Mucosa of gallbladder (tissue), 1 donor: ENCODE data around the gene RABAC1. TPM values are rescaled to one million over a fixed set of nuclear protein-coding genes. Genes with fewer than 3 reads are reported as not detected.
"Not testable (repeated sequence)": the region's sequence is repeated elsewhere in the genome, so short reads cannot be mapped to it uniquely, and the experiment has no call there.

ENCODE experiments used
- DNase-seq: peaks from one replicate; pipeline ENCODE4 v3.0.0-alpha.2; 2020; ENCODE audit warnings: low spot score
- total RNA-seq: library from RNA; stranded (reverse); gene quantifications from one replicate; pipeline ENCODE4 v1.2.1, GENCODE V29; 2021
- donor health status: DM: no; HTN: no; CAD: no.

RABAC1 gene, protein sequence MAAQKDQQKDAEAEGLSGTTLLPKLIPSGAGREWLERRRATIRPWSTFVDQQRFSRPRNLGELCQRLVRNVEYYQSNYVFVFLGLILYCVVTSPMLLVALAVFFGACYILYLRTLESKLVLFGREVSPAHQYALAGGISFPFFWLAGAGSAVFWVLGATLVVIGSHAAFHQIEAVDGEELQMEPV
- total RNA-seq = 188 TPM

DNA sequence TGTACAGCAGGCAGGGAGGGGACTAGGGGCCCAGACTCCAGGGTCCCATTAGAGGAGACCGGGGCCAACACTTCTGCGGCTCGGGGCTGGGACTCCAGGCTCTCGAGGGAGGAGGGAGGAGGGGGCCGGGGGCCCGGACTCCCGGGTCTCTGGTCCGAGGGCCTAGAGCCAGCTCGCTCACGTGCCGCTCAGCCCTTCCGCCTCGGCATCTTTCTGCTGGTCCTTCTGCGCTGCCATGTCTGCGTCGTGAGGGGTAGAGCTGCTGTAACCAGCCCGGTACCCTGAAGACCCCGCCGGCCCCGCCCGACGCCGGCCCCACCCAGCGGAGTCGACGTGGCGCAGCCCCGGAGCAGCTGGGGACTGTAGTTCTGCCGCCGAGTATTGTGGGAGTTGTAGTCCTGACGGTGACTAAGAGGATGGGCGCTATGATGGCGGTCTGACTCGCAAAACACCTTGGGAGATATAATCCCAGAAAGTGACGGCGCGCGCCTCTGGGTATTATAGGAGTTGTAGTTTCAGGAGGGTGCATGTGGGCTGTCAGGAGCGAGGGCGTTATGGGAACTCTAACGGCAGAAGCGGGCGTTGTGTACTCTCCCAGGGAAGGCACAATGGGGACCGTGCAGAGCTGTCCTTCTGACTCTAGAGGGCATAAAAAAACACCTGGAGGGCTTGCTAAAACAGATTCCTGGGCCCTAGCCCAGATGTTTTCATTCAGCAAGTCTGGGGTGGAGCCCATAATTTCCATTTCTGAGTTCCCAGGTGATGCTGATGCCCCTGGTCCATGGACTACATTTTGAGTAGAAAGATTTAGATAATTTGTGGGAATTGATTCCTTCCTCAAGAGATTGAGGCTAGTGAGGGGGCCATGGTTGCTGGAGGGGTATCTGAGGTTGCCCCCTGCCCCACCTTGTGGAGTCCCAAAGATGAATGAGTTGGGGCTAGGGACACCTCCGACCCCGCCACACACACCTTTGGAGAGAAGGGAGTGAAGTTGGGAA, at the start of gene RABAC1:
TSS of gene RABAC1 (minus strand) at position 266 of the 998 bp plus-strand sequence. CDS start at position 237, 29 bp downstream.
- DNase-seq = peak; percentile 91

DNA sequence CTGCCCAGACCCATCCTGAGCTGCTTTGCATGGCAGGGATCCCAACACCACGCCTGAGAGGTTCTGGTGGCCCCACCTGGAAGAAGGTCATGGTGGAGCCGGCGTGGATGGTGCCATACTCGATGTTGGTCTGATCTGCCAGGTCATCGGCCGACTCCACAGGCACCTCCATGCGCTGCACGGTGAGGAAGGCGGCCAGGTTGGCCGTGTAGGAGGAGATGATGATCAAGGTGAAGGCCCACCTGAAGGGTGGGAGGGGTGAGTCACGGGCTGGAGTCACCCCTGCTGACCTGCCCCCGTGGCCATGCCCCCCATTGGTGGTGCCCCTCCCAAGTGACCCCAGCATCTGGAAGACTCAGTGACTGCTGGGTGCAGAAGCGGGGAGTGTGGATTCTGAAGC, 47.4 kb upstream of the RABAC1 start:
- DNase-seq = no peak

DNA sequence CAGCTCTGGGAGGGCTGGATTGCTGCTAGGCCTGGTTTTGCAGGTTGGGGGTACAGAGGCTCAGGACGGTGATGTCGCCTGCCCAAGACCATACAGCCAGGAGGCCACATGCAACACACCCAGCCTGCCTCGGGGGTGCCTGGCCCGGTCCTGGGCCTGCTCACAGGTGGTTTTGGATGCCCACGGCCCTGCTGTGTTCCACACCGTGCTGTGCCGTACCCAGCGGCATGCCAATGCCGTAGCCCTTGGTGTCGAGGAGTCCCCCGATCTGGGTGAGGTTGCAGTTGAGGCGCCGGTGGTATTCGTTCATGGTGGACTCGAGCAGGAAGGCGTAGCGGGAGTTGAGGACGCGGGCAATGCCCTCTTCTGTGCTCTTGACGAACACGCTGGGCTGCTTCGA, 46.4 kb upstream of the RABAC1 start:
- no peak for DNase-seq

DNA sequence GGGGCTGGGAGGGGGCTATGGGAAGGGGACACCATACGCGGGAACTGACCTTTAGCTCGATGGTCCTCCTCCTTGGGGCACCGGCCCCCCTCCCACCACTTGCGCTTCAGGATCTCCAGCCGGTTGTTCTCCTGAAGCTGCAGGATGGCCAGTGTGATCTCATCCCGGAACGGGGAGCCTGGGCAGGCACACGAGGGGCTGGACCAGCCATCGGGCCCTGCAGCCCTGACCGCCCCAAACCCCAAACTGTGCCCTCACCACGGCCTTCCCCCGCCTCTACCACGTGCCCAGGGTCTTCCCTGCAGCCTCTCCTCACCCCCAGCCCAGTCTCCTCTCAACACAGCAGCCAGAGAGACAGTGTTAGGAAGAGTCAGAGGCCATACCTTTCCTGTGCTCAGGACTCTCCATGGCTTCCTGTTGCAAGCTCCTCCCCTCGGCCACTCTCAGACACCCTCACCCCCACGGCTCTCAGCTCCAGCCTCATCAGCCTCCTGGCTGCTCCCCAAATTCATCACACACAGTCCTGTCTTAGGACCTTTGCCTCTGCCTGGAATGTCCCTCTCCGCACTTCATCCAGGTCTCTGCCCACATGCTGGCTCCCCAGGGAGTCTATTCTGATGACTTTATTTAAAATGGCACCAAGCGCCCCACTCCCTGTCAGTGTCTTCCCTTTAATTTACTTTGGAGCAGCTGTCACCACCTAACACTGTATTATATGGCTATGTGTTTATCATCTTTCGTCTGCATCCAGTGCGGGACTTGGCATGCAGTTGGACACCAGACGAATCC, 44.6 kb upstream of the RABAC1 start:
- DNase-seq = no peak

DNA sequence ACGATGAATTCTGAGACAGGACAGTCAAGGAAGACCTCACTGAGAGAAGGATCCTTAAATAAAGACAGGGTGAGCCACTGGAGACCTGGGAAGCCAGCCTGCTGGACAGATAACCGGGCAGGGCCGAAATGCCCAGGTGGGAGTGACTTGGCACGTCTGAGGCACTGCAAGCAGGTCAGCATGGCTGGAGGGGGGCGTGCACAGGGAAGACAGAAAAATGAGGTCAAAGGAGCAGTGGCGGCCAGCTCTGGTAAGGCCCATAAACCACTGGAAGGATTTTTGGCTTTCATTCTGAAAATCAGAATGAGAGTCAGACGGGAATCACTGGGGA, 40.7 kb upstream of the RABAC1 start:
- DNase-seq = no peak

DNA sequence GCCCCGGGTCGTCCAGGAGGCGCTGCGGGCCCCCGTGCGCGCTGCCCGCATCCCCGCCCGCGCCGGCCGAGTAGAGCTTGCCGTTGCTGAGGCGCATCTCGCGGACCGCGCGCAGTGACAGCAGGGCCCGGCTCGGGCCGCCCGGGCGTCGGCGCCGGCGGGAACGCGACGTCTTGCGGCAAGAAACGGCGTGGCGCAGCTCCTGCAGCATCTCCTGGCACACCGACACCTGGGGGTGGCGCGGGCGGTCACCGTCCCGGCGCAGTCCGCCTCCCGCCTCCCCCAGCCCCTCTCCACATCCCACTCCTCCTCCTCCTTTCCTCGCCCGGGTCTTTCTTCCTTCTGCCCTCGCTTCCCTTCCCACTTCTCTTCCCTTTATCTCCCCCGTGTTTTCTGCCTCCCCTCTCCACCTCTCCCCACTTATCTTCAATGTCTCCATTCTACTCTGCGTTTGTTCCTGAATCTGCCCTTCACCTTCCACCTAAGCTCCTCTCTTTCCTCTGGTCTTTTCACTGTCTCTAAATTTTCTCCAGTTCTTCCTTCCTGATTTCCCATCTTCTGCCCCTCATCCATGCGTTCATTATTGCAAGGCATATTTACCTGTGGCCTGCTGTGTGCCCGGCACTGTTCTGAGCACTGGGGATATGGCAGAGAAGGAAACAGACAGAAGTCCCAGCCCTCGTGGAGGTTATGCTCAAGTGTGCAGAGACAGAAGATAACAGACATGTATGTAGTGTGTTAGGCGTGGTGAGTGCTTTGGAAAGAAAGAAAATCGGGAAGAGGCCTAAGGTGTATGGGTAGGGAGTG, 40.2 kb upstream of the RABAC1 start:
- DNase-seq = no peak

DNA sequence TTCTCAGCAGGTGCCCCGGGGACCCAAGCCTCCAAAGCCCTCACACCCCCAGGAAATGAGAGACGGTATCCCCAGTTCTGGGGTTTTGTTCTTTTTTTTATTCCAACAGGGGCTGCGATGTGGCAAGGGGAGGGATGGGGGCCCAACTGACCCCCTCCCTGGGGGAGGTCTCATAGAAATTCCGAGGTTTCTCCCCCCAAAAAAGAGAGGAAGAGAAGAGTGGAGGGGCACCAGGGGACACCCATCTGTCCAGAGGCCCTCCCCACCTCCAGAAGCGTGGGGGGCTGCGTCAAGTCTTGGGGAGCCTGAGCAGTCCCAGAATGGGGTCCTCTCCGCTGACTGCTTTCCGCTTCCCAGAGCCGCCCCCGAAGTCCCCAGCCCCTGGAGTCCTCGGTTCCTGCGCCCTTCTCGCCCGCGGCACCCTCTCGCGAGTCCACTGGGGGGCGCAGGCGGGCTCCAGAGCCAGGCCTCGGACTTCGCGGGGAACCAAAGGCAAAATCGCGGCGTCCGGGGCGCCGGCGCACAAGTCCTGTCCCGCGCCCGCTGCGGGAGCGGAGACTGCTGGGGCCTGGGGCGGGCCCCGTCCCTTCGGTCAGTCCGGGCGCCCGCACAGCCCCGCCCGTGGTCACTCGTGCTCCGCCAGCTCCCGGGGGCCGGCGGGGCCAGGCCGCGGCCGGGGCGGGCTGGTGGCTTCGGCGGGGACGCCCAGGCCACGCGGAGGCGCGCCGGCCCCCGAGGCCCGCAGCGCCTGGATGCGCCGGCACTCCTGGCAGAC, 39.3 kb upstream of the RABAC1 start:
- DNase-seq = no peak

DNA sequence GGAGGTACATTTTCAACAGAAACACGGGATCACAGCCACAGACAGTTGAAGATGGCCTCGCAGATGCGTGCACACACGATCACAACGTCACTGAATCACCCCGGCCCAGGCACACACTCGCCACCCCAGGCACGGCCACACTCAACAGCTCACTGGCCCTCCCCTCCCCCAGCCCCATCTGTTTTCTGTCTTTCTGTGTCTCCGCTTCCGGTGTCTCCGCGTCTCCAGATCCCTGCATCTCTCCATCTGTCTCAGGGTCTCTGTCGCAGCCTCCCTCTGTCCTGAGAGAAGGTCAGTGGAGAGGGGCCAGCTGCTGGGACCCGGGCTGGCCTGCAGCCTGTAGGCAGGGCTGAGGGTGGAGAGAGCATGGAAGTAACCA, 38.7 kb upstream of the RABAC1 start:
- DNase-seq = no peak

DNA sequence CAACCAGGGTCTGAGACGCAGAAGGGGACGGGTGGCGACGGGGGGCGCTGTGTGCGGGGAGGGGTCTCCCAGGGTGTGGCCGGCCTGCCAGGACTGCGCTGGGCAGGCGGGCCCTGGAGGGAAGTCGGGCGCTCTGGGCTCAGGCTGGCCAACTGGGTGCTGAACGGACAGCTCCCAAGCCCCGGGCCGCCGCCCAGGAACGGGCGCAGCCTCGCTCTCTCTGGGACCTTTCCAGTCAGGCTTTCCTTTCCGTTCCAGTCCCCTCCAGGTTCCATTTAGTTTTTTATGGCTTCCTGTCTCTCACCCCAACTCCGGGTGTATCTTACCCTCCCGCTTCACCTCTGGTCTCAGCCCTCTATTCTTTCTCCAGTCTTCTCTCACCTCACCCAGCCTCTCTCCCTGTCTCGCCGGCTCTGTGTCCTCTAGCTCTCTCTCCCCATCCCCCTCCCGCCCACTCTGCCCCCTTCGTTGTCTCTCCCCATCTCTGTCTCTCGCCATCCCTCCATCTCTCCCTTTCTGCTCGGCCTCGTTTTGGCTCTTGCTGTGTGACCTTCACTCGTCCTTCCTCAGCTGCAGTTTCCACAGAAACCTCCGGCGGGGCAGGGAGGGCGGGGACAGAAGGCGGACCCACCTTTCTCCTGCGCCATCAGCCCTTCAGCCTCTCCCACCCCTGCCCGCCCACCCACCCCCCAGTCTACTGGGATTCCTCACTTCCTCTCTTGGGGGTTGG, 38.2 kb upstream of the RABAC1 start:
- peak; percentile 47 for DNase-seq

DNA sequence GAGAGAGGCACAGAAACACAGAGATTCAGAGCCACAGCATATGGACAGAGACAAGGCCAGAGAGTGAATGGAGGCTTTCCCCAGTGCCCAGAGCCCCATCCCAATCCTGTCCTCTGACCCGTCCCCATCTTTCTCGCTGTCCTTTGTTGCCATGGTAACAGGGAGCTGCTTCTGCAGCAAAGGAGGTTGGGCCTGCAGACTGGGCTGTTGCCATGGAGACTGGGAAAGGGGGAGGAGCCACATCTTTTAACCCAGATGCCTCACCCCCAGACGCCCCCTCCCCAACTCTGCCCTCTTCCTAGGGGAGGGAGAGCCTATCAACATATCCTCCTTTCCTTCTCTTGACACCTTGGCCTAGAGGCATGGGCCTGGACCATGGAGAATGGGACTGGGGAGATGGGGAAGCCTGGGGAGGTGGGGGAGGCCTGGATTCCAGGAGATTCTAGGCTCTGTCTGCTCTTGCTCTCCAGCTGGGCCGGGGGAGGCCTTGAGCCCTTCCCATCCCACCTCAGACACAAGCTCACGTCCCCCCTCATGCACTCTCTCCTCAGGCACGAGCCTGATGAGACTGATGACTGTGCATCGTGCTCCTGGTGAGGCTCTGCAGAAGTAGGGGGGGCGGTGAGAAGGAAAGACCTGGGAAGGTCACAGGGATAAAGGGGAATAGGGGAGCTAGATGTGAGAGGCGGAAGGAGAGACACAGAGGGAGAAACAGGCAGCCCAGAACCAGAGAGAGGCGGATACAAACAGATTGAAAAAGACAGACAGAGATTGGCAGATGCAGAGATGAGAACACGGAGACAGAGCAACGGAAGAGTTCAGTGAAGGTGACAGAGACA, 37.1 kb upstream of the RABAC1 start:
- no peak for DNase-seq

DNA sequence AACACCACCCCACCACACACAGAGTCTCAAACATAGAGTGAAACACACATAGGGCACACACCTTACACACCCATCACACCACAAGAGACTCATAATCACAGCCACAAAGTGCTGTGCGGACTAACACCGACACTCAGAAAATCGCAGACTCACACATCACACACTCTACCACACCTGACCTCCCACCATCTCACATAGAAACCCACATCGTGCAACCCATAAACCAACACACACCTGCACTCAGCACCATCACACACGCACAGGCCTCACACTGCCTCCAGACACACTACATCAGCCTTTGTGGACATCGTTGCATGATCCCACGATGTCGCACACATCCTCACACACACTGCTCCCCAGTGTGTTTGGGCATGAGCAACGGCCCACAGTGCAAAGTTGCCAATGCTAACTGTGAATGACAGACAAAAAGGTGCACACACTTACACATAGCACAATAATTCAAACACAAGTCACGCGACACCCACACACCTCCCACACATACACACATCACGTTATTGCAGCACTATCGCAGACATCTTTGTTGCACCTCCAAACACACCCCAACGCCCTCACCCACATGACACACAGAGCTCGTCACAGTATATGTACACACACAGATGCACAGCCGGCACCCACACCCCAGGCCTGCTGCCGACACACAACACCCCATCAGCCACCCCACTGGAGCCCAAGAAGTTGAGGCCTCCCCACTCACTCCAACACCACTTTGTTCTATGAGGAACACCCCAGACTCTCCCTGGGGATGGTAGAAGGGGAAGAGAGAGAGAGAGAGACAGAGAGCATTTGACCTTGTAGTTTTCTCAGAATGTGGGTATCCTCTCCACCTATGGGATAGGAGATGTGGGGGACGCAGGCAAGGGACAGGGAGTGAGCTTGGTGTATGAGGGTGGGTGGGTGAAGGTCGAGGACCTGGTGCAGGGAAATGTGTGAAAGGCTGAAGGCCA, 36.2 kb upstream of the RABAC1 start:
- no peak for DNase-seq

DNA sequence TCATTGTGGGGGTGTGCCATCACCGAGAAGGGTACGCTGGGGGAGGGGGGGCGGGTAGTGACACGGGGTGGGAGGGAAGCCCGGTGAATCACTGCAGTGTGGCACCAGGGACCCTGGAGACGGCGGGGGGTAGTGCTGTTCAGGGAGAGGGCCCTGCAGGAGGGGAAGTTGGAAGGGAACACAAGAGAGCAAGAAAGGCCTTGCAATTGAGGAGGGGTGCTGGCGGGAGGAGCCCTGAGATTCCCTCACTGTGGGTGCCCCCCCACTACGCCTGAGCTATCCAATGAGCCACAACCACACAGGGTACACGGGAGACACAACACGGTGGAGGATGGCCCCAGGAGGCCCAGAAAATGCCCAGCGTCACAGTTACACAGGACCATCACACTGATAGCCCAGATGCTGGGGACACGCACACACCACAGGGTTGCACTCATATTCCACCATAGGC, 35.4 kb upstream of the RABAC1 start:
- no peak for DNase-seq

DNA sequence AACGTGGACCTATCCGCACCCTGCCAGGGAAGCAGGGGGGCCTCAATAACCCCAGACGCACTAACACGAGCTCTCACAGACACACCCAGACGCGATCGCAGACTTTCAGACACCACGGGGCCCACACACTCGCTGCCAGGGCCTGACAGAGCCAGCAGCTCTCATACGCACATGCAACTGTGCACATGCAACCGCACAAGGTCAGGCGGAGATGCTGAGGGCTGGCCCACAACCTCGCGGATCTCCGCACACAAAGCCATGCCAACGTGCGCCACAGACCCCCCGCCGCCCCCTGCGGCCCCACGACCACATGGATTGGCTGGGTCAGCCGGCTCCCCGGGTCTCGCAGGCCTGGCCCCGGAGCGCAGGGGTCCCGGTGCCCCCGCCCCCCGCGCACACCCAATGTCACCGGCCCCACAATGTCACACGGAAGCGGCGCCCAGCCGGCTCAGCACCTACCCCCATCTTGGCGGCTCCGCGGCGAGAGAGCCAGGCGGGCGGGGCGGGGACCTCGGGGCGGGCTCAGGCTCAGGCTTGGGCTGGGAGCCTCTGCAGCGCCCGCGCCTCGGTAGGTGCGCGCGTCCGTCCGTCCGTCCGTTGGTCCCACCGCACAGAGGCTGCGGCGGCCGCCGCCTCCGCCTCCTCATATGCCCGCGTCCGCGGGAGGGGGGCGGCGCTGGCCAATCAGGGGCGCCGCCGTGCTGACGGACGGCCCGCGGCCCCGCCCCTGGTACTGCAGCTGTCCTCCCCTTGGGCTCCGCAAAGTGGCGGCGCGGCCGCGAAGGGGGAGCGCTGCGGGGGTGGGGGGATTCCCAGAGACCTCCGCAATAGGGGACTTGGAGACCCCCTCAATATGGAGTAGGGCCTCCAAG, 34.7 kb upstream of the RABAC1 start, which contains the start of gene ATP1A3:
TSS of gene ATP1A3 (minus strand) at position 619 of the 872 bp plus-strand sequence. CDS start at position 465, 154 bp downstream.
- DNase-seq = no peak

DNA sequence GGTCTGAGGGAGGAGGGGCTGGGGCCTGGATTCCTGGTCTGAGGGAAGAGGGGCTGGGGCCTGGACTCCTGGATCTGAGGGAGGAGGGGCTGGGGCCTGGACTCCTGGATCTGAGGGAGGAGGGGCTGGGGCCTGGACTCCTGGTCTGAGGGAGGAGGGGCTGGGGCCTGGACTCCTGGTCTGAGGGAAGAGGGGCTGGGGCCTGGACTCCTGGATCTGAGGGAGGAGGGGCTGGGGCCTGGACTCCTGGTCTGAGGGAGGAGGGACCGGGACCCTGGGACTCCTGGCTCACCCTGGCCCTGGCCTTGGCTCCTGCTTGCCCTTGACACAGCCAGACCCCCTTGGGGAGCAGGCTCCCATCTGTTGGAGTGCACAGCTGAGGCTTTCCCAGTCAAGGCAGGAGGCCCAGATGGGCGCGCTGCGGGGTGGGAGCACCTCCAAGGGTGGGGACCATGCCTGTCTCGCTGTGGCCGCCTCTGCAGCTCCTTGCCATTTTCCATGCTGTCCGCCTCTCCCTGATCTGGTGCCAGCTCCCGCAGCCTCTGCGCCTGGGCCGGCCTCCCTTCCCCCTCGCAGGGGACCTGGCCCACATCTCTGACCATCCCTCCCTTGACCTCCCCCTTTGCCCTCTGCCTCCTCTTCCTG, 32.9 kb upstream of the RABAC1 start:
- DNase-seq = not testable (repeated sequence)

DNA sequence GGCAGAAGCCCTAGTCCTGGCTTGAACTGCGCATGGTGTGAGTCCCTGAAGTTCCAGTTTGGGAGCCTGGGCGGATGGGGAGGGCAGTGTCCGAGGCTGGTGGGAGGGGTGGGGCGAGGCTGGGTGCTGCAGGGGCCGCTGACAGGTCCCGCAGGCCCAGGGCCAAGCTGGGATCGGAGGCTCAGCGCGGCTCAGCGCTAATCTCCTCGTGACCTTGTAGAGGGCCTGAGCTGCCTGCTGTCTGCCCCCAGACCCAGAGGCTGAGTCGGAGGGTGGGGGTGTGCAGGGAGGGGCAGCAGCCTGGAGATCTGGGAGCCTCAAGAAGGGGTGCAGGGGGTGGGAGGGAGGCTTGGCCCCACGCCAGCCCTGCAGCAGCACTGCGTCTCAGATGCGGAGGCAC, 31.9 kb upstream of the RABAC1 start:
- DNase-seq = no peak

DNA sequence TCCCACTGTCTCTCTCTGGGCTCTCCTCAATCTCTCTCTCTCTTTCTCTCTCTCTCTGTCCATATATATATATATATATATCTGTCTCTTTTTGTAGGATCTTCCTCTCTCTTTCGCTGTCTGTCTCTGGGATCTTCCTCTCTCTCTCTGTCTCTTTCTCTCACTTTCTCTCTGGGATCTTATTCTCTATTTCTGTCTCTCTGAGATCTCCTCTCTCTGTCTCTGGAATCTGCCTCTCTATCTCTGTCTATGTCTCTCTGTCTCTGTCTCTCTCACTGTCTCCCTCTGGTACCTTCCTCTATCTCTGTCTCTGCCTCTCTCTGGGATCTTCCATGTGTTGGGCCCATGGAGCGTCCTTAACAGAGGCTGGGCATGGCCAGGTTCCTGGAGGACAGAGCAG, 31.5 kb upstream of the RABAC1 start:
- no peak for DNase-seq
